ENCODE measurements around the gene ATF4. TPM values are rescaled to one million over a fixed set of nuclear protein-coding genes. Genes with fewer than 3 reads are reported as not detected.

ATF4 gene
- polyA plus RNA-seq: 186 TPM

- H3K27me3 Mint-ChIP-seq: no peaks in the 10 kb centered on the region
These were observed at the start of gene ATF4 for GRCh38 chr22:39520226-39521105. Gene ATF4 (plus strand): TSS chr22:39520562. CDS start chr22:39521446, 884 bp downstream.

DNA sequence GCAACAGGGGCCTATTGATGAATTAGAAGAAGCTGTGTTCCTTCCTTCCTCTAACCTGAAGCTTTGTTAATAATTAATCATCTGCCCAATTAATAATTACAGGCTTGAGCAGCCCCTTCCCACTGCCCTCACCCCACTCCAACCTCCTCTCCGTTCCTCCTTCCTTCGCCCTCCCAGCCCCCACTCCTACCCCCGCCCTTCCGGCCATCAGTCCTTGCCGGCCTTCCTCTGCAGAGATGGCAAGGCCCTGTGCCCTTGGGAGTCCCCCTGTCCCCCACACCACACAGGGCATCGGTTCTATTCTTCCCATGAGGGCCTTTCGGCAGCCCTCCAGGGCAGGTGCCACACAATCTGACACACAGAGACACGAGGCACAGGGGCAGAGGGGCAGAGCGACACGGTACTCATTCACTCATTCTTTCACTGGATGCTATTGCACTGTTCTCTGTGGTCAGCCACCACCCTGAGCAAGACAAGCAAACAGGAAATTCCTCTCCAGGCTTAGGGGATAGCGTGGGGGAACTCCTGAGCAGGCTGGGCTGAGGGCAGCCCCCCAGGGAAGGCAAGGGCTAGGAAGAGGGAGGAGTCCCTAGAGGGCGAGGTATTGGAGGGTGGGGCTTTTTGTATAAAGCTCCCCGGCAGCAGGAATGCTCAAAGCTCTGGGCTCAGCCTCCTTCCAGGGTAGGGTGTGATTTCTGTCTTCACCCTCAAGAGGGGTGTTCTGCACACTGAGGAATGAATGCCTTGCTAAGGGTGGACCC lies 48.8 kb upstream of the ATF4 start:
- Mint-ChIP-seq H3K4me1 (peaks cover 37 to 61% (median 54%) of the 10 kb centered on the region in 3 donors), H3K9me3 (no peaks in the 10 kb centered on the region), H3K36me3 (no peaks in the 10 kb centered on the region), H3K27ac (peak overlapping the region; percentile 30 to 95 (median 93)), H3K4me3 (peak overlapping the region; percentile 15 to 94 (median 80)), H3K27me3 (no peaks in the 10 kb centered on the region)

More at GRCh38 chr22:39520226-39521105, at the start of gene ATF4:
- Mint-ChIP-seq H3K4me3 (peak within 1 kb of the TSS; percentile 85 to 99 (median 96)), H3K27ac (peak within 1 kb of the TSS; percentile 95 to 100 (median 100)), H3K4me1 (peaks cover 29 to 41% (median 32%) of the 10 kb centered on the region in 3 donors), H3K36me3 (peaks cover 4% of the 10 kb centered on the region), H3K9me3 (peaks cover 0 to 2% (median 0%) of the 10 kb centered on the region in 3 donors)

- Mint-ChIP-seq H3K9me3 (no peaks in the 10 kb centered on the region), H3K27me3 (no peaks in the 10 kb centered on the region), H3K27ac (peak overlapping the region; percentile 30 to 95 (median 86)), H3K4me3 (peak overlapping the region; percentile 1 to 91 (median 70)), H3K4me1 (peaks cover 26 to 51% (median 42%) of the 10 kb centered on the region in 3 donors), H3K36me3 (no peaks in the 10 kb centered on the region)
These were observed 47.5 kb upstream of the ATF4 start for GRCh38 chr22:39472570-39473556.

DNA sequence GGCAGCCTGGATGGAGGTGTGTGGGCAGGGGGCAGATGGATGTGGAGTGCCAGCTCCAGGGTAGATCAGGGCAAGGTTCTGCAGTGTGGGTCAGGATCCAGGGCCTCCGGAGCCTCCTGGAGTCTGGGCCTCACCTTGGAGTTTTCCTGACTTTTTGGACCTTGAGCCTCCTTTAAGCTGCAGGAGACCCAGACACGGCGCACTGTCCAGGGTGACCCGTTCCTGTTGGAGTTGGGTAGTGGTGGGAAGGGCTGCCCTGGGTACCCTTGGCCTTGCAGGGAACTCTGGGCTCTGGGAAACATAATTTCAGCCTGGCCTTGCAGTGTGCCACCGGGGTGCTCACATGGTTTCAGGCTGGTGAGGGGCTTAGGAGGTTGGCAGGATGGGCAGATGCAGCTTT lies 46.5 kb upstream of the ATF4 start:
- Mint-ChIP-seq H3K36me3 (no peaks in the 10 kb centered on the region), H3K27ac (peak overlapping the region in 1 of 3 donors; percentile 46), H3K27me3 (no peaks in the 10 kb centered on the region), H3K4me1 (peaks cover 20 to 44% (median 34%) of the 10 kb centered on the region in 3 donors), H3K4me3 (no peak overlapping the region), H3K9me3 (no peaks in the 10 kb centered on the region)

DNA sequence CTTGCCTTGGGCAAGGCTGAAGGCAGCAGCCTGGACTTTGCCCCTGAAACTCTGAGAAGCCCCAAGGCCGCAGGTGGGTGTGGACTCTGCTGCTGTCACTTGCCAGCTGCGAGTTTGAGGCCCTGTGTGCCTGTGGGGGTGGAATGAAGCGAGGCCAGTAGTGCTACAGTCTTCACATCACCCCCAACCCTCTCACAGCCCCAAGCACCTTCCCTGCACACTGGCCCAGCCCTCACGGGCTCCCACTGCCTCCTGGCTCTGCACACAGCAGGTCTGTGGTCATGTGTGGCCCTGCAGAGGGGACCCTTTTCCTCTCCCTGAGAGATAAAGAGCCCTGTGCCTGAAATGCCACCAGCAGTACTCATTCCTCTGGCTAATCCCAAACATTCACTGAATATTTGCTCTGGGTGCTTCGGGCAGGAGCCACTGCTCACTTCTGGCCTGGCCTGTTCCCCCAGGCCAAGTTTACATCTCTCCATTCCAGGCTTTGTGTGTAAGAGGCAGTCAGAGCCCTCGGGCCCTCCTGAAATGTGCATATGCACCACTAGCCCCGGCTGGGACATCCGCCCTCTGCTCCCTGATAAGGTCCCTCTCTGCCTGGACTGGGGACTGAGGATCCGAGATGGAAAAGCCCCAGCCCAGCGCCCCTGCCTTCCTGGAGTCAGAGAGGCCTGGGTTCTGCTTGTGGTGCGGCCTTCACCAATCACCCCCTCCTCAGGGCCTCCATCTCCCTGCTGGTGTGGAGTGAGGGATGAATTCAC lies 45.8 kb upstream of the ATF4 start:
- no peak overlapping the region for H3K4me3 Mint-ChIP-seq
- no peaks in the 10 kb centered on the region for H3K36me3 Mint-ChIP-seq
- no peaks in the 10 kb centered on the region for H3K27me3 Mint-ChIP-seq
- H3K27ac Mint-ChIP-seq: no peak overlapping the region
- H3K9me3 Mint-ChIP-seq: no peaks in the 10 kb centered on the region
- peaks cover 20 to 40% (median 29%) of the 10 kb centered on the region in 3 donors for H3K4me1 Mint-ChIP-seq

- H3K4me1 Mint-ChIP-seq: peaks cover 20 to 39% (median 23%) of the 10 kb centered on the region in 3 donors
- peak overlapping the region in 1 of 3 donors; percentile 16 for H3K27ac Mint-ChIP-seq
- H3K36me3 Mint-ChIP-seq: no peaks in the 10 kb centered on the region
- H3K9me3 Mint-ChIP-seq: no peaks in the 10 kb centered on the region
- H3K27me3 Mint-ChIP-seq: no peaks in the 10 kb centered on the region
- H3K4me3 Mint-ChIP-seq: no peak overlapping the region
These were observed 45.0 kb upstream of the ATF4 start for GRCh38 chr22:39475337-39475736.

DNA sequence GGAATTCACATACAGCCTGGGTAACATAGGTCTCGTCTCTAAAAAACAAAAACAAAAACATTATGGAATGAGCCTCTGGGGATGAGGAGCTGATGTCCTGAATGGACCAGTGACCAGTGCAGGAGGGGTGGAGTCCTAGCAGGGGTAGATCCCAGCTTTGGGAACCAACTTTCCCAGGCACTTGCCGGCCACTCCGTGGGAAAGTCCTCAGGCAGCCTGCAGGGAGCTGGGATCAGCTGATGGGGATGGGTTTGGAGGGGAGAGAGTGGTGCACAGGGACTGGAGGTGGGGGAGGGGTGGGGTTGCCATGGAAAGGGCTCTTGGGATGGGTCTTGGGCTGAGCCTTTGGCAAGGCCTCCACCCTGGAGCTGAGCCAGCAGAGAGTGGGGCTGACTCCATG lies 44.5 kb upstream of the ATF4 start:
- peak overlapping the region in 1 of 3 donors; percentile 16 for H3K27ac Mint-ChIP-seq
- no peaks in the 10 kb centered on the region for H3K27me3 Mint-ChIP-seq
- H3K9me3 Mint-ChIP-seq: no peaks in the 10 kb centered on the region
- H3K4me3 Mint-ChIP-seq: no peak overlapping the region
- no peaks in the 10 kb centered on the region for H3K36me3 Mint-ChIP-seq
- peaks cover 20 to 35% (median 22%) of the 10 kb centered on the region in 3 donors for H3K4me1 Mint-ChIP-seq

DNA sequence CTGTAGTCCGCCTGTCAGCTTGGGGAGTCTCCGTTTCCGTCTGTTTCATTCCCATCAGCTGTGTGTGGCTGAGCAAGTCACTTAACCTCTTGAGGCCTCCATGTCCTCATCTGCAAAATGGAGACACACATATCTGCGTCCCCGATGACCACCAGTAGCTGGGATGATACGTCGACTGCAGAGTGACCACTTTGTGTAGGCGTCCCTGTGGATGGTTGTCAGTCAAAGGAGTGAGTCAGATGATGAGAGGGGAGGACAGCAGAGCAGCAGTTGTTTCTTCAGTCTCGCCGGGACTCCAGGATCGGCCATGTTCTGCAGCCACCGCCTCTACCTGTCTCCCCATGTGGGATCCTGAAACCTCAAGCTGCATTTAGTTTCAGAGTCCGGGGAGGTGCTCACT lies 43.7 kb upstream of the ATF4 start:
- no peak overlapping the region for H3K4me3 Mint-ChIP-seq
- no peaks in the 10 kb centered on the region for H3K9me3 Mint-ChIP-seq
- peak overlapping the region in 1 of 3 donors; percentile 16 for H3K27ac Mint-ChIP-seq
- H3K4me1 Mint-ChIP-seq: peaks cover 14 to 29% (median 16%) of the 10 kb centered on the region in 3 donors
- no peaks in the 10 kb centered on the region for H3K36me3 Mint-ChIP-seq
- H3K27me3 Mint-ChIP-seq: no peaks in the 10 kb centered on the region

DNA sequence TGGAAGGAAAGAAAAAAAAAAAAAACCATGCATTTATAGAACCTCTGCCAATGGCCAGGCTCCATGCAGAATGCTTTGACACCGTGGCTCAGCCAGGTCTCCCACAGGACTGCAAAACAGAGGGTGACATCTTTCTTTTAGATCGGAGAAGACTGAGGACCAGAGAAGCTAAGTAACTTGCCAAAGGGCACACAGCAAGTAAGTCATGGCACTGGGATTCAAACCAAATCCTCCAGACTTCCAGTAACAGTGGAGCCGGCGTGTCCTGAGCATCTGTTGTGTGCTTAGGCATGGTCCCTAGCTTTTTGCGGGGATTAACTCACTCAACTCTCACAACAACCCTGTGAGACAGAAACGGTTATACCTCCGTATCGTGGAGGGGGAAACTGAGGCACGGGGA lies 42.8 kb upstream of the ATF4 start:
- Mint-ChIP-seq H3K9me3 (no peaks in the 10 kb centered on the region), H3K36me3 (no peaks in the 10 kb centered on the region), H3K4me3 (no peak overlapping the region)

GRCh38 chr22:39478441-39478850 lies 41.9 kb upstream of the ATF4 start:
- H3K9me3 Mint-ChIP-seq: no peaks in the 10 kb centered on the region
- no peak overlapping the region for H3K27ac Mint-ChIP-seq
- H3K4me1 Mint-ChIP-seq: peaks cover 0 to 14% (median 3%) of the 10 kb centered on the region in 3 donors
- H3K4me3 Mint-ChIP-seq: no peak overlapping the region
- H3K36me3 Mint-ChIP-seq: no peaks in the 10 kb centered on the region
- no peaks in the 10 kb centered on the region for H3K27me3 Mint-ChIP-seq

More for the DNA sequence above, 42.8 kb upstream of the ATF4 start:
- H3K27me3 Mint-ChIP-seq: no peaks in the 10 kb centered on the region
- H3K27ac Mint-ChIP-seq: no peak overlapping the region
- H3K4me1 Mint-ChIP-seq: peaks cover 8 to 22% (median 11%) of the 10 kb centered on the region in 3 donors

- H3K36me3 Mint-ChIP-seq: peaks cover 1% of the 10 kb centered on the region
- H3K27me3 Mint-ChIP-seq: no peaks in the 10 kb centered on the region
- no peaks in the 10 kb centered on the region for H3K9me3 Mint-ChIP-seq
- H3K27ac Mint-ChIP-seq: no peak overlapping the region
- H3K4me3 Mint-ChIP-seq: no peak overlapping the region
- H3K4me1 Mint-ChIP-seq: peaks cover 0 to 14% (median 3%) of the 10 kb centered on the region in 3 donors
These were observed 41.1 kb upstream of the ATF4 start for GRCh38 chr22:39479254-39479653.

GRCh38 chr22:39480557-39480956 lies 39.8 kb upstream of the ATF4 start:
- no peaks in the 10 kb centered on the region for H3K9me3 Mint-ChIP-seq
- no peak overlapping the region for H3K4me3 Mint-ChIP-seq
- peaks cover 0 to 13% (median 4%) of the 10 kb centered on the region in 3 donors for H3K4me1 Mint-ChIP-seq
- H3K27me3 Mint-ChIP-seq: no peaks in the 10 kb centered on the region
- no peak overlapping the region for H3K27ac Mint-ChIP-seq
- H3K36me3 Mint-ChIP-seq: peaks cover 1% of the 10 kb centered on the region

DNA sequence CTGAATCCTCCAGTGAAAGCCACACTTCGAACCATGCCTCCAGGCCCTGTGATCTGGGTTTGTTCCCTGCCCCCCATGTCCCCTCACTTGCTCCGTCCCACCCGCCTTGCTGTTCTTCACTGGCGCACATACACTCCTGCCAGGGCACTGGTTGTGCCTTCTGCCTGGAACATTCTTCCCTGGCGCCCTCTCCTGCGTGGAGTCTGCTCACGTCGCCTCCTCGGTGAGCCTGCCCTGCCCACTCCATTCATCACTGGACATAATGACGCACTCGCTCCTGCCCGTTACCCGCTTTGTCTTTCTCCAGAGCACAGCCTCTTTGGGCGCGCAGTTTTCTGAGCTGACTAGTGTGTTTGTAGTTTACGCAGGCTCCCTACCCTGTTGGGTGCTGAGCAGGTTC lies 39.3 kb upstream of the ATF4 start:
- Mint-ChIP-seq H3K9me3 (no peaks in the 10 kb centered on the region), H3K27ac (peak overlapping the region in 1 of 3 donors; percentile 16), H3K36me3 (peaks cover 1% of the 10 kb centered on the region), H3K4me1 (peaks cover 0 to 9% (median 2%) of the 10 kb centered on the region in 3 donors), H3K27me3 (no peaks in the 10 kb centered on the region), H3K4me3 (no peak overlapping the region)
